ENCODE measurements around the gene MLPH.

Gene MLPH

GRCh38 chr2:237480556-237480955 is 6.5 kb upstream of the MLPH start:
- DNase-seq (ENCODE audit: low spot score) = no peak

- DNase-seq (ENCODE audit: low spot score) = no peak
Measured at GRCh38 chr2:237480988-237481525, 6.0 kb upstream of the MLPH start.

- DNase-seq (ENCODE audit: low spot score) = peak; percentile 38
Measured at GRCh38 chr2:237482485-237482884, 4.6 kb upstream of the MLPH start.

DNA sequence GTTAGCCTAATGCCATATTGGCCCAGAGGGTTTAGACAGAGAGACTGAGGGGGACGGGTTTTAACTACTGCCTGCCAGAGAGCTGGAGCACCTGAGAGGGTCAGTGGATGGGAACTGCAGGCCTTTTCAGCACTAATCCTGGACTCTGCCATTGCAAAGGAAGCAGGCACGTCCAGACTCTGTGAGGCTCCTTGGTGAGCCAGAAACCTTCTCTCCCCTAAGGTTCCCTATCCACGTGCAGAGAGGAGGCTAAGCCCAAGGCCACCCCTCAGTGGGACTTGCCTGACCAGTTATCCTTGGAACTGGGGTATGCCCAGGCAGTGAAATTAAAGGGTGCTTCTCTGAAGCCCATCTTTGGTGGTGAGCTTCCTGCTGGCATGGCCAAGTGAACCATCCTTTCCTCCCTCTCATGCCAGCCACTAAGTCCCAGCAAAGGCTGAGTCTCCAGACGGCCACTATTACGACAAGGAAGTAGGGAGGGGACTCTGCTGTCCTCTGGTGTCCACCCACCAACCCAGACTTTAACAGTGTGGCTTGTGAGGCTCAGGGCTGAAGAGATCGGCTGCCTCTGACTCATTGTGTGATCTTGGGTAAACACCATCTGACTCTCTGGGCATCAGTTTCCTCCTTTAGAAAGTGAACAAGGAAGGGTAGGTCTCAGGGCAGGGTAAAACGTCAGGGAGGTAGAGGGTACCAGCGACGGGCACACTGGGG is 3.9 kb upstream of the MLPH start:
- DNase-seq (ENCODE audit: low spot score) = no peak

DNA sequence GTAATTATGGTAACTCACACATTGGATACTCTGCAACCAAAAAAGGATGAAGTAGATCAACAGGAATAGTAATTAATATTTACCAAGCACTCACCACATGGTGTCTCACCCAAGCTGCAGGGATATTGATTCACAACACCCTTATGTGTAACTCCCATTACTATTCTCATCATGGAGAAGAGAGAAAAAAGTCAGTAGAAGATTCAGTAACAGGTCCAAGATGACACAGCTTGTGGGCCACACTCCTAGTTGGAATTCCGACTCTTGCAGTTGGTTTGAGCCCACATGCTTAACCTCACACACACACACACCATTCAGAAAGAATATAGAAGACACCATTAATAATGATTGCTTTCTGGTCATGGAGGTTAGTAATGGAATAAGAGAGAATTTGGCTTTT is 1.7 kb upstream of the MLPH start:
- DNase-seq (ENCODE audit: low spot score) = no peak

GRCh38 chr2:237485844-237486243 is 1.2 kb upstream of the MLPH start:
- no peak for DNase-seq (ENCODE audit: low spot score)

DNA sequence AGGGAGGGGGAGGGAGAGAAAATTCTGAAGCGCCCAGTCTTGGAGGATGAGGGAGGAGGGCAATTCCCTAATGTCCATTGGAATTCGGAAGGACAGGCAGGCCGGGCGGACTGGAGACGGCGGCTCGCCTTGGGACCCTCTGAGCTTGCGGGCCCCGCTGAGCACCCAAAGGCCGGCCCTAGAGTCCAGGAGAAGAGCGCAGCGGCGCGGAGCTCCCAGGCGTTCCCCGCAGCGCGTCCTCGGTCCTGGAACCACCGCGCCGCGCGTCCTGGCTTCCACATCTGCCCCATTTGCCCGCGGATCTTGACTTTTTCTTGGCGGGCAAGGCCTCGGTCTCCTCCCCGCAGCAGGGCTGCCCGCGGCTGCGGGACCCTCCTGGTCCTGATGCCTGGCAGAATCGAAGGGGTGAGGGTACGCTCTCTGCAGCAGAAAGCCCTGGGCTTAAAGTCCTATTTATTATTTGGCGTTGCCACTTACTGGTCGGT is 675 bp upstream of the MLPH start:
- no peak for DNase-seq (ENCODE audit: low spot score)

- DNase-seq (ENCODE audit: low spot score) = no peak
Measured at GRCh38 chr2:237487496-237487895, 445 bp downstream of the MLPH start.

DNA sequence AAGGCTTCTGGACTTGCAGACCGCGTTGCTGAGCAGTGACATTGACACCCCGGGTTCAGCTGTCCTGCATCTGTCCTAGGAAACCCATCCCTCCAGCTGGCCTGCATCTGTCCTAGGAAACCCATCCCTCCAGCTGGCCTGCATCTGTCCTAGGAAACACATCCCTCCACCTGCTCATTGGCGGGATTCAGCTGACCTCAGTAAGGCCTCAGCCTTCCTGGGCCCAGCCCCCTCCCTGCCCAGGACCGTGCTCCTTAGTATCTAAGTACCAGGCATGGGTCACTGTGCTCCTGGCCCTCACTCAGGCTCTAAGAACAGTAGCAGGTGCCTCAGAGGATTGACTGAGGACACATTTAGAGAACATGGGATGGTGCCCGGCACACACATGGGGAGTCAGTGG is 1.2 kb downstream of the MLPH start:
- no peak for DNase-seq (ENCODE audit: low spot score)

- no peak for DNase-seq (ENCODE audit: low spot score)
Measured at GRCh38 chr2:237488901-237489860, 2.1 kb downstream of the MLPH start.

DNA sequence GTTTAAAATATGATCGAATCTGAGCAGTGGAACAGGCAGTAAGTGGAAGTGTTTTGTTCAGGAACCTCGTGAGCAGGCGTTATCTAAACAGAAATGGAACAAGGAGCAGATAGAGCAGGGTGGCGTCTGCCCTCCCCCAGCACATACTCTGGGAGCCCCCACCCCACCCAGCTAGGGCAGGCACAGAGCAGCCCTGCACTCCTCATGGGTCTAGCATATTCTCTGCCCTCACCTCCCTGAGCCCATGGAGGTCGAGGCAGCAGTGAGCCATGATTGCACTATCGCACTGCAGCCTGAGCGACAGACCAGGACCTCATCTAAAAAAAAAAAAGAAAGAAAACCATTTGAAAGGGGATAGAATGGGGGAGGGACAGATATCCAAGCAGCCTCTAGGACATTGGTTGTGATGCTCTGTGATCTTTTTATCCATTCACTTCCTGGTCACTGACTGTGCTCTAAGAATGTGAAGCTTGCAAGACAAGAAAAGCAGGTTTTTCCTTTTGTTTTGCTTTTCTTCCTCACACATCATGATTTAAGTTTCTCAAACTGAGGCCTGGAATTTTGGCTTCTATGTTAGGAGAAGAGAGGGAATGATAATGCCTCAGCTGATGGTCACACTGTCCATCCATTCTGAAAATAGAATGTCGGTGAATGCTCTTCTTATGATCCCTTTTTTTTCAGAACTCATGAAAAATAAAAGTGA is 3.1 kb downstream of the MLPH start:
- DNase-seq (ENCODE audit: low spot score) = no peak

GRCh38 chr2:237490795-237491194 is 3.7 kb downstream of the MLPH start:
- DNase-seq (ENCODE audit: low spot score) = no peak

DNA sequence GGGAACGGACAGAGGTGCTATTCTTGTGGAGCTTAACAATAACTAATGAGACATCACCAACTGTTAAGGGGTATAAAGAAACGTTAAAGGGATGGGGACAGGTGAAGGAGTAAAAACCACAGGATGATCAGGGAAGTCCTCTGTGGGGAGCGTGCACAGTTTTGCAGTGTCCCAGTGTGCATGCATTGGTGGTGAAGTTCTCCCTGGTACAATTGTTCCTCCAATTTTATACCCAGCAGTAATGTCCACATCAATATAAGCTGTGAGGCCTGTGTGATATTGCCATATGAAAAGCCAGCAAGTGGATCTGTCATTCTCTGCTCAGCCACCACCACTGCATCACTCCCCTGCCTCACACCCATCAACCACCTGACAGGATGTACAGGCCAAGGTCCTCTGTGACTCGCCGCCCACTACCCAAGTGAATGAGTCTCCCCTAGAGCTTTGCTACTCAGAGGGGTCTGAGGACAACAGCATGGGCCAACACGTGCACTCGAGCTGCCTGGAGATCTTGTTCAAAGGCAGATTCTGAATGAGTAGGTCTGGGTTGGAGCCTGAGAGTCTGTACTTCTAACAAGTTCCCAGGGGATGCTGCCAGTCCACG is 4.6 kb downstream of the MLPH start:
- no peak for DNase-seq (ENCODE audit: low spot score)

DNA sequence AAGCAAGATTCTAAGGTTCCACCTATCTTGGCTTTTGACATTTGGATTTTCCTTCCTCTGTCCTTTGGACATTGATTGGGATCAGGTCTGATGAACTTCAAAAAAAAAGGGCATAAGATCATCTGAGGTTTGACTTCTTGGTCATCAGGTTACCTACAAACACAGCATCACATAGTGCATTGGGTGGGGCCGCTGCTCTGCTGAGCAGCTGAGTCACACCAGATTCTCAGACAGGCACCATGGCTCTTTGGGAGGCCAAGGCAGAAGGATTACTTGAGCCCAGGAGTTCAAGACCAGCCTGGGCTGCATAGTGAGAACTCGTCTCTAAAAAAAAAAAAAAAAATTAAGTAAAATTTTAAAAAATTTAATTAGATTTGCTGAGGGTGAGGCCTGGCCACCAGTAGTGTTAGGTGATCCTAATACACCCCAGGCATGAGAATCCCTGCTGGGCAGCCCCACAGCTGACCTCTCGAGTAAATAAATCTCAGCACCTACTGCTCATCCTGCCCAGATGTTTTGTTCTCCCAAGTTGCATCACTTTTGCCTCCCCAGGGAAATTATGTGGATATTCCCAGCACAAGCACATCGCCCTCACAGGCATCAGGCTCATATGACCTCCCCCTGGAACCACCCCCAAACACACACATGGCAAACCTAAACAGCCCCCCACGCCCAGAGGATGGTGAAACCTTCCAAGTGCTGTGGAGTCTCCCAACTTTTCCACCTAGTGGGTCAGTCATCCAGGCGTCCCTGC is 5.3 kb downstream of the MLPH start:
- no peak for DNase-seq (ENCODE audit: low spot score)

DNA sequence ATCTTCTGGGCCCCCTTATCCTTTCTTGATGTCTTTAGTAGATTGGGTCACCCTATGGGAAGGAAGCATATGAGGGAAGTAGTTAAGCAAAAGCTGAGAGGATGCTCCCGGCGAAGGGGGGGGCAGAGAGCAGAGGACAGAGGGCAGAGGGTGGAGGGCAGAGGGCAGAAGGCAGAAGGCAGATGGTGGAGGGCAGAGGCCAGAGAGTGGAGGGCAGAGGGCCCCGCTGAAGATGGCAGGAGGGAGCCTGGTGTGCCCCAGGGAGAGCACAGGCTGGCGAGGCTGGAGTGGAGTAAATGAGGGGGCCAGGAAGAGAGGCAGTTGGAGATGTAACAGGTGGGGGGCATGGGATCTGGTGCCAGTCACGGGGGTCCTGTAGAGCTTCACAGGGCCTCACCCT is 7.0 kb downstream of the MLPH start:
- no peak for DNase-seq (ENCODE audit: low spot score)

- DNase-seq (ENCODE audit: low spot score) = no peak
Measured at GRCh38 chr2:237495521-237496117, 8.6 kb downstream of the MLPH start.

DNA sequence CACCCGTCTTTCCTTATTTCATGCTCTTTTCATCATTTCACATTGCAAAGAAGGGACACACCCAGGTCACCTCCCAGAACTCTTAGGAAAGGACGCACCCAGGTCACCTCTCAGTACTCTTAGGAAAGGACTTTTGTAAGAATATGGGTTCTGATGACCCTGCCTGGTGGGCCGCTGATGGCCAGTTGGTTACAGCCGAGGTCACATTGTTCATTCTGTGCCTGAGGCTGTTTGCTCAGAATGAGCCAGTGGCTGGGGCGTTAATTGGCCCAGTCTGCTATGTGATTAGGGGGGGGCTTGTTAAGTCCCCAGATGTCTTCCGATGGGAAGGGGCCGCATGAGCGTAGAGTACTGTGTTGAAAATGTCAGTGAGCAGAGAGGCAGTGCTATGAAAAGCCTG is 9.4 kb downstream of the MLPH start:
- DNase-seq (ENCODE audit: low spot score) = no peak

DNA sequence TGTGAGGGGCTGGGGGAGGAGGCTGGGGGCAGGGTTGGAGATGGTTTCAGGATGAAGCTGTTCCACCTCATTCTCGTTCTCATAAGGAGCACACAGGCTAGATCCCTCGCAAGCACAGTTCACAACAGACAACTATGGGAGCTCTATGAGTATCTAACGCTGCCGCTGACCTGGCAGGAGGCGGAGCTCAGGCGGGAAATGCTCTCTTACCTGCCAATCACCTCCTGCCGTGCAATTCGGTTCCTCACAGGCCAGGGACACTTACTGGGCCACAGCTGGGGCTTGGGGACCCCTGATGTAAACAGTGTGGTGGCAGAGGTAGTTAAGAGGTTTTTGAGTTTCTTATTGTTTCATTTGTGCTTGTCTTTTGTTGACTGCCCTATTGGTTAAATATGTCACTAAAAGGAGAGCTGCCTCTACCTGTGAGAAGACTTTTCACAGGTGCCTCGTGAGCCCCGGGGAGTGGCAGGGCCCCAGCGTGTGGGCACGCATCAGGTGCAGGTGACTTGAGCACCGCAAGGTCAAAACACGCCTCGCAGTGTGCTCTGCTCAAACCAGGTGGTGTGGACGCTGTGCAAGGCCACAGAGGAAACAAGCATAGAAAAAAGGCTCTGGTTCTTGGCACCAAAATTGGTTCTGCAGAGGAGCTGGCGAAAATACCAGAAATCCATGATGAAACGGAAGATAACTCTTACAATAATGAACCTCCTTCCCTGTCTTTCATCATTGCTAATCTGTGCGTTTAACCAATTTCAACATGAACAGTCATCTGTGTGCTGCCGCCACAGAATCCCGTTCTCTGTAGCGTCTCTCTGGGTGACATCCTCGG is 10.2 kb downstream of the MLPH start:
- DNase-seq (ENCODE audit: low spot score) = no peak

DNA sequence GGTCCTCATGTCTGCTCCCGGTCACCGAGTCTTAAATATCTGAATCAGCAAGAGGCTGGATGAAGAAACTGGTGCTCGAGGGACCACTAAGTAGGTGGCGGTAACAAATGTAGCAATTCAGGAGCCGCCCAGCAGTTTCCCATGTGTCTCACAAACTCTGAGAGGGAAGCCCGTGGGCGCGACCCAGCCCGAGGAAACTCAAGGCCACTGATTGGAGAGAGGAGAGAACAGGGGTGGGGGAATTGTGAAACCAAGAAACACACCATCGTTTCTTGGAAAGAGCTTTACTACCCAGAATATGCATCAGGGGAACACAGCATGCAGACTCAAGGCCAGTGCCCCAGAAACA is 10.8 kb downstream of the MLPH start:
- DNase-seq (ENCODE audit: low spot score) = no peak

GRCh38 chr2:237498341-237498740 is 11.3 kb downstream of the MLPH start:
- no peak for DNase-seq (ENCODE audit: low spot score)
